Heart left ventricle (tissue), 13 donors: ENCODE measurements around the gene FAM222A.

Source experiments
- CTCF ChIP-seq, 12 donors: fragments of 200-600 bp; sonication (generic) in 4 of 12; IDR thresholded peaks; one replicate each; pipeline versions ENCODE4 v1.5.0 to v1.8.0; 2018 to 2022; ENCODE audit warnings: antibody characterized with exemption in 12 of 12, mild to moderate bottlenecking in 5 of 12
- POLR2A ChIP-seq, 2 donors: fragments of 450-650 bp; IDR thresholded peaks; one replicate each; pipeline ENCODE4 v1.6.1; 2017; ENCODE audit warnings: antibody characterized with exemption in 2 of 2, mild to moderate bottlenecking in 2 of 2, moderate library complexity in 2 of 2
- donor health status: ischemic (EF 13 %, LVEDD 7.1; RV severe dilation, severe dysfunction).
- donor health status: DM: no; HTN: yes; CAD: no.
- donor health status: DM: no; HTN: no; CAD: no.
- donor health status: ischemic (EF 25% LVEDD 6.9; RV normal size, moderate dysfunction).
- donor health status: ischemic (EF 25% LVEDD 5.7; RV mildly dilated, moderate dysfunction).
- donor health status: ischemic (EF 35%, LVEDD 5.7; RV mildly dilated, moderate dysfunction).
- donor health status: nonischemic (EF 11% LVEDD 7.7; RV severe dilation, severe dysfunction).
- donor health status: DM: yes; HTN: yes; CAD: no.
- donor health status: PGD.
- donor health status: ischemic (EF 29% LVEDD 5.4; RV normal size, mild dysfunction).
- donor health status: nonischemic (EF 23%, LVEDD 6.1; RV moderate dilation, normal function).

DNA sequence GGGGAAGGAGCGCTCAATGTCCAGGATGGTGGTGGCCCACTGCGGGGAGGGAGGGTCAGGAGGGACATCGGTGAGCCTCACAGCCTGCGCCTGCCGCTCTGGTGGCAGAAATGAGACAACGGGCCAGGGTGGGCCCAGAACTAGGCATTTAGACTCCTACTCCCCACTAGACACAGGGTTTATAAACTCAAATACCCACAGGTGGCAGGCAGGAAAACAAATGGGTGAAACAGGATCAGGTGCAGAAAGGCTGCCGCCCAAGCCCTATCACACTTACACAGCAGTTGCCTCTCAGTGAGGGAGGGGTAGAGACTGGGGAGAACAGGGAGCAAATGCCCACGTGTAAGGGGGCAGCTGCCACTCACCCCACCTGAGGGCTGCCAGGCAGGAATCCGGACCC, 73.2 kb downstream of the FAM222A start:
- no peak for TF ChIP-seq CTCF (IDR thresholded peaks at IDR 0.05)
- no peak for TF ChIP-seq POLR2A (IDR thresholded peaks at IDR 0.05)
